AG04449 (cell line): ENCODE results near the gene RBAK.
"Not testable (repeated sequence)": the region's sequence is repeated elsewhere in the genome, so short reads cannot be mapped to it uniquely, and the experiment has no call there.

Source experiments
- CTCF ChIA-PET: fragments of 350-600 bp; formaldehyde crosslinking; extraction: SDS; loops from one replicate; lab custom pipeline; 2021; ENCODE audit warnings: antibody characterized with exemption; lab: Yijun Ruan, JAX
- POLR2A ChIA-PET: fragments of 400-600, 350-600 bp; formaldehyde crosslinking; extraction: SDS; loops from one replicate; lab custom pipeline; 2020; ENCODE audit warnings: antibody characterized with exemption, inconsistent platforms; lab: Yijun Ruan, JAX
- DNase-seq: peaks from one replicate; pipeline ENCODE4 v3.0.0-alpha.2; 2010; ENCODE audit warnings: low read depth, low spot score
- H3K4me3 ChIP-seq: 2 replicates; pipeline ENCODE4 v1.5.1; 2011; ENCODE audit warnings: low read depth, mild to moderate bottlenecking, control low read depth, low read length
- TF ChIP-seq, protein P1 (sequence below): IDR thresholded peaks from one replicate; pipeline ENCODE4 v1.5.1; 2011; ENCODE audit warnings: mild to moderate bottlenecking, moderate library complexity, low read length, control low read depth, inconsistent platforms; ENCODE audit not compliant: insufficient read depth; ENCODE audit errors: missing control alignments

Gene RBAK

DNA sequence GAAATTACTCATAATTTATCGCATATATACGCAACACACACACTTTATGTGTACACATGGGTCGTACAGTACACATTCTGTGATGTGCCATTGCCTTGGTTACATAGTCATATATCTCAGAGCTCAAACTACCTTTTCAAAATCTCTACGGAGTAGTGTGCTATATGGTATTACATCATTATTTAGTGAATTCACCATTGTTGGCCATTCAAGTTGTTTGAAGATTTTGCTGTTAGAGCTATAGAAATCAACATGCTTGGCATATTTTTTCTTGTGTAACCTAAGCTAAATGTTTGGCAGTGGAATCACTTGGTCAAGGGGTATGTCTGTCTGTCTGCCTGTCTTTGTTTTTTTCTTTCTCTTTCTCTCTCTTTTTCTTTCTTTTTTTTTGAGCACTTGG lies 44.7 kb upstream of the RBAK start:
- H3K4me3 ChIP-seq = no peak overlapping the region
- TF ChIP-seq, protein P1, sequence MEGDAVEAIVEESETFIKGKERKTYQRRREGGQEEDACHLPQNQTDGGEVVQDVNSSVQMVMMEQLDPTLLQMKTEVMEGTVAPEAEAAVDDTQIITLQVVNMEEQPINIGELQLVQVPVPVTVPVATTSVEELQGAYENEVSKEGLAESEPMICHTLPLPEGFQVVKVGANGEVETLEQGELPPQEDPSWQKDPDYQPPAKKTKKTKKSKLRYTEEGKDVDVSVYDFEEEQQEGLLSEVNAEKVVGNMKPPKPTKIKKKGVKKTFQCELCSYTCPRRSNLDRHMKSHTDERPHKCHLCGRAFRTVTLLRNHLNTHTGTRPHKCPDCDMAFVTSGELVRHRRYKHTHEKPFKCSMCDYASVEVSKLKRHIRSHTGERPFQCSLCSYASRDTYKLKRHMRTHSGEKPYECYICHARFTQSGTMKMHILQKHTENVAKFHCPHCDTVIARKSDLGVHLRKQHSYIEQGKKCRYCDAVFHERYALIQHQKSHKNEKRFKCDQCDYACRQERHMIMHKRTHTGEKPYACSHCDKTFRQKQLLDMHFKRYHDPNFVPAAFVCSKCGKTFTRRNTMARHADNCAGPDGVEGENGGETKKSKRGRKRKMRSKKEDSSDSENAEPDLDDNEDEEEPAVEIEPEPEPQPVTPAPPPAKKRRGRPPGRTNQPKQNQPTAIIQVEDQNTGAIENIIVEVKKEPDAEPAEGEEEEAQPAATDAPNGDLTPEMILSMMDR = no peak
- ChIA-PET POLR2A (no interaction called here), CTCF (interaction anchor here (1.9 kb wide), 1 partner anchor 27 kb away, joined by 6 read pairs; no protein-coding TSS in a partner anchor)
- no peak for DNase-seq

- ChIA-PET CTCF (interaction anchor here (1.9 kb wide), 1 partner anchor 28 kb away, joined by 6 read pairs; no protein-coding TSS in a partner anchor), POLR2A (no interaction called here)
- TF ChIP-seq, protein P1 = no peak
- H3K4me3 ChIP-seq = no peak overlapping the region
- no peak for DNase-seq
These were observed 43.7 kb upstream of the RBAK start for GRCh38 chr7:5001911-5002310.

- H3K4me3 ChIP-seq = no peak overlapping the region
- ChIA-PET CTCF (no interaction called here), POLR2A (no interaction called here)
- TF ChIP-seq, protein P1 = no peak
- DNase-seq = no peak
These were observed 40.6 kb upstream of the RBAK start for GRCh38 chr7:5005066-5005465.

DNA sequence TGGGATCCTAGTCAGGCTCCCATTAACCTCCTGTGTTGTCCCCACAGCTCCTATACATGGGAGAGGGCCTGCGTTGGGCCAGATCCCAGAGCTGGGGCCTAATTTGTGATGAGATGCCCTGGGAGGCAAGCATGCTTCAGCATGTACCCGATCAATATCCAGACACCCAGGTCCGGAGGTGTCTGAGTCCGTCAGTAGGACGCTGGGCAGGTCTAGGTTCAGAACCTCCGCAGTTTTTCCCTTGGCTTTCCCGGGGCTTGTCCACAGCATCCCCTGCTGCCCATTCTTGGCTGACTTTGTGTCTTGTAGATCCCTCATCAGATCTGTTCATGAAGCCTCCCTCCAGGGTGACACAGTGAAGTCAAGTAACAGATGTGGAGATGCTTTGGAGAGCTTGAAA lies 32.7 kb upstream of the RBAK start:
- ChIA-PET CTCF (no interaction called here), POLR2A (no interaction called here)
- no peak for DNase-seq
- TF ChIP-seq, protein P1 = no peak
- H3K4me3 ChIP-seq = no peak overlapping the region

DNA sequence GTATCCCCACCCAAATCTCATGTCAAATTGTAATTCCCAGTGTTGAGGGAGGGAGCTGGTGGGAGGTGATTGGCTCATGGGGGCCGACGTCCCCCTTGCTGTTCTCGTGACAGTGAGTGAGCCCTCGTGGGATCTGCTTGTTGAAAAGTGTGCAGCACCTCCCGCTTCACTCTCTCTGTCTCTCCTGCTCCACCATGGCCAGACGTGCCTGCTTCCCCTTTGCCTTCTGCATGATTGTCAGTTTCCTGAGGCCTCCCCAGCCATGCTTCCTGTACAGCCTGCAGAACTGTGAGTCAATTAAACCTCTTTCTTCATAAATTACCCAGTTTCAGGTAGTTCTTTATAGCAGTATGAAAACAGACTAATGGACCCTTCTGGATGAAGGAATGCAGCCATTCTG lies 29.7 kb upstream of the RBAK start:
- POLR2A ChIA-PET, CTCF ChIA-PET: not testable (repeated sequence)

GRCh38 chr7:5017626-5018025 lies 28.0 kb upstream of the RBAK start:
- POLR2A ChIA-PET, CTCF ChIA-PET, H3K4me3 ChIP-seq, DNase-seq: not testable (repeated sequence)

More for the DNA sequence above, 29.7 kb upstream of the RBAK start:
- DNase-seq, H3K4me3 ChIP-seq: not testable (repeated sequence)

- DNase-seq = no peak
- ChIA-PET CTCF (no interaction called here), POLR2A (no interaction called here)
- TF ChIP-seq, protein P1 = no peak
- no peak overlapping the region for H3K4me3 ChIP-seq
These were observed 25.6 kb upstream of the RBAK start for GRCh38 chr7:5020098-5020497.

- DNase-seq, H3K4me3 ChIP-seq, CTCF ChIA-PET, POLR2A ChIA-PET: not testable (repeated sequence)
These were observed 24.6 kb upstream of the RBAK start for GRCh38 chr7:5020976-5021550.

DNA sequence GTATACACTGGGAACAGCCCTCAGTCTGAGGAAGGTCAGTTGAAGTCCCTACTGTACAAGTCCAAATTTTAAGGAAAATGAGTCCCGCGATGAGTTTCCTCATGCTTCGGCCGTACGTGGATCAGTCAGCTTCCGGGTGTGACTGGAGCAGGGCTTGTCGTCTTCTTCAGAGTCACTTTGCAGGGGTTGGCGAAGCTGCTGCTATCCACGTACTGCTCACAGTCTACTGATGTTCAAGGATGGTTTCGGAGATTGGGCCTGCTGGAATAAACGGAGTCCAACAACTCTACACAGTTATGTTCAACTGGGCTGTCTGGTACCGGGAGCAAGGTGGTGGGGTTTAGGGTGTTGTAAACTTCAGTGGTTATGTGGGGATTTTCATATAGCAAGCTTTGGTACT lies 22.0 kb upstream of the RBAK start:
- CTCF ChIA-PET, DNase-seq, H3K4me3 ChIP-seq, POLR2A ChIA-PET: not testable (repeated sequence)

- H3K4me3 ChIP-seq, CTCF ChIA-PET, DNase-seq, POLR2A ChIA-PET: not testable (repeated sequence)
These were observed 17.8 kb upstream of the RBAK start for GRCh38 chr7:5027796-5028410.

- POLR2A ChIA-PET, CTCF ChIA-PET, DNase-seq: not testable (repeated sequence)
These were observed 12.5 kb upstream of the RBAK start for GRCh38 chr7:5033186-5033585.

More at GRCh38 chr7:5033186-5033585, 12.5 kb upstream of the RBAK start:
- H3K4me3 ChIP-seq = not testable (repeated sequence)
